Cardiac muscle cell (in vitro differentiated cells and primary cell): ENCODE results near the gene FMO3. TPM values are rescaled to one million over a fixed set of nuclear protein-coding genes. Genes with fewer than 3 reads are reported as not detected.
A peak's percentile ranks its signal among the peaks of the same experiment; 100 is the strongest.

Experiments used
- DNase-seq, 2 donors: peaks; one replicate each; pipeline versions ENCODE4 v3.0.0 to v3.0.0-alpha.2; 2010 to 2017; ENCODE audit warnings: low read depth in 1 of 2, low spot score in 1 of 2
- H3K27ac ChIP-seq: fragments of 200-600 bp; sonication (generic); 2 replicates; pipeline ENCODE4 v1.5.1; 2016
- H3K27me3 ChIP-seq: fragments of 200-600 bp; sonication (generic); 2 replicates; pipeline ENCODE4 v1.6.0; 2016; ENCODE audit warnings: control low read depth
- H3K36me3 ChIP-seq: fragments of 200-600 bp; sonication (generic); 2 replicates; pipeline ENCODE4 v1.5.1; 2016; ENCODE audit warnings: control low read depth
- H3K4me1 ChIP-seq: fragments of 200-600 bp; sonication (generic); 2 replicates; pipeline ENCODE4 v1.8.1; 2017; ENCODE audit warnings: low read depth, mild to moderate bottlenecking, mixed run types
- H3K4me3 ChIP-seq: fragments of 200-600 bp; sonication (generic); 2 replicates; pipeline ENCODE4 v1.5.1; 2016; ENCODE audit warnings: mild to moderate bottlenecking
- H3K9me3 ChIP-seq: fragments of 200-600 bp; sonication (generic); 2 replicates; pipeline ENCODE4 v1.5.1; 2017; ENCODE audit warnings: low read depth, mild to moderate bottlenecking, control low read depth
- CTCF ChIP-seq: IDR thresholded peaks from 2 replicates; pipeline ENCODE4 v1.5.1; 2012; ENCODE audit warnings: low read depth, mild to moderate bottlenecking, low read length
- polyA plus RNA-seq: library from polyadenylated mRNA; unstranded; fragments of >200 nt; fragmentation: Nextera tagmentation; extraction: Ambion mirVana; gene quantifications from 2 replicates; pipeline ENCODE4 v1.2.1, GENCODE V29; 2016
- total RNA-seq: library from RNA; depleted of rRNA; stranded (reverse); fragments of >200 nt; gene quantifications from 2 replicates; pipeline ENCODE4 v1.2.3, GENCODE V29; 2016

The FMO3 gene
- total and polyA plus RNA-seq, 2 experiments from 2014 or later = not detected

GRCh38 chr1:171062902-171063301 lies 27.8 kb upstream of the FMO3 start:
- no peak overlapping the region for H3K4me3 ChIP-seq
- H3K4me1 ChIP-seq = no peaks in the 10 kb centered on the region
- H3K27me3 ChIP-seq = no peaks in the 10 kb centered on the region
- no peaks in the 10 kb centered on the region for H3K36me3 ChIP-seq
- H3K9me3 ChIP-seq = no peaks in the 10 kb centered on the region
- no peak for DNase-seq
- no peak overlapping the region for H3K27ac ChIP-seq
- no peak for TF ChIP-seq CTCF

- no peak overlapping the region for H3K27ac ChIP-seq
- H3K9me3 ChIP-seq = no peaks in the 10 kb centered on the region
- TF ChIP-seq CTCF = no peak
- H3K27me3 ChIP-seq = no peaks in the 10 kb centered on the region
- H3K4me3 ChIP-seq = no peak overlapping the region
- no peaks in the 10 kb centered on the region for H3K36me3 ChIP-seq
- no peaks in the 10 kb centered on the region for H3K4me1 ChIP-seq
- no peak for DNase-seq
Observed at GRCh38 chr1:171075041-171075440, 15.7 kb upstream of the FMO3 start.

GRCh38 chr1:171081314-171081753 lies 9.4 kb upstream of the FMO3 start:
- Histone ChIP-seq H3K27ac (no peak overlapping the region), H3K4me3 (no peak overlapping the region), H3K27me3 (no peaks in the 10 kb centered on the region), H3K9me3 (no peaks in the 10 kb centered on the region), H3K36me3 (no peaks in the 10 kb centered on the region), H3K4me1 (peaks cover 9% of the 10 kb centered on the region)
- peak; percentile 46 for TF ChIP-seq CTCF
- DNase-seq = peak; percentile 41 to 83

- Histone ChIP-seq H3K36me3 (no peaks in the 10 kb centered on the region), H3K27ac (peak overlapping the region; percentile 41), H3K4me3 (no peak overlapping the region), H3K9me3 (no peaks in the 10 kb centered on the region), H3K27me3 (no peaks in the 10 kb centered on the region), H3K4me1 (peaks cover 9% of the 10 kb centered on the region)
- TF ChIP-seq CTCF = no peak
- DNase-seq = no peak
Observed at GRCh38 chr1:171081763-171082201, 8.9 kb upstream of the FMO3 start.

- DNase-seq = no peak
- H3K4me3 ChIP-seq = no peak overlapping the region
- no peaks in the 10 kb centered on the region for H3K27me3 ChIP-seq
- TF ChIP-seq CTCF = no peak
- H3K27ac ChIP-seq = no peak overlapping the region
- no peaks in the 10 kb centered on the region for H3K9me3 ChIP-seq
- no peaks in the 10 kb centered on the region for H3K36me3 ChIP-seq
- H3K4me1 ChIP-seq = peaks cover 9% of the 10 kb centered on the region
Observed at GRCh38 chr1:171082606-171083005, 8.1 kb upstream of the FMO3 start.

- H3K4me3 ChIP-seq = no peak overlapping the region
- peaks cover 9% of the 10 kb centered on the region for H3K4me1 ChIP-seq
- no peaks in the 10 kb centered on the region for H3K27me3 ChIP-seq
- no peaks in the 10 kb centered on the region for H3K36me3 ChIP-seq
- no peak for TF ChIP-seq CTCF
- no peak for DNase-seq
- no peak overlapping the region for H3K27ac ChIP-seq
- no peaks in the 10 kb centered on the region for H3K9me3 ChIP-seq
Observed at GRCh38 chr1:171083222-171083621, 7.5 kb upstream of the FMO3 start.
